Hepatocyte (in vitro differentiated cells): Measurements from ENCODE around the gene IL23R. TPM values are rescaled to one million over a fixed set of nuclear protein-coding genes. Genes with fewer than 3 reads are reported as not detected.
A peak's percentile ranks its signal among the peaks of the same experiment; 100 is the strongest.

Experiments
- DNase-seq: peaks from one replicate; pipeline ENCODE4 v3.0.0-alpha.2; 2016; ENCODE audit warnings: low spot score
- H2AFZ ChIP-seq: fragments of 200-600 bp; sonication (generic); 2 replicates; pipeline ENCODE4 v1.6.0; 2016; ENCODE audit warnings: antibody characterized with exemption, mild to moderate bottlenecking
- H3K27ac ChIP-seq: fragments of 200-600 bp; sonication (generic); 2 replicates; pipeline ENCODE4 v1.5.1; 2016; ENCODE audit warnings: mild to moderate bottlenecking
- H3K27me3 ChIP-seq: fragments of 200-600 bp; sonication (generic); 2 replicates; pipeline ENCODE4 v1.6.1; 2016
- H3K36me3 ChIP-seq: fragments of 200-600 bp; sonication (generic); replicated peaks from 2 replicates; pipeline ENCODE4 v1.5.1; 2016; ENCODE audit warnings: low read depth; ENCODE audit not compliant: insufficient read depth
- H3K4me1 ChIP-seq: fragments of 200-600 bp; sonication (generic); 2 replicates; pipeline ENCODE4 v1.5.1; 2016; ENCODE audit warnings: mild to moderate bottlenecking, moderate library complexity; ENCODE audit not compliant: insufficient read depth
- H3K4me2 ChIP-seq: fragments of 200-600 bp; sonication (generic); 2 replicates; pipeline ENCODE4 v1.6.0; 2016
- H3K4me3 ChIP-seq: fragments of 200-600 bp; sonication (generic); 2 replicates; pipeline ENCODE4 v1.5.1; 2016; ENCODE audit warnings: mild to moderate bottlenecking
- H3K79me2 ChIP-seq: fragments of 200-600 bp; sonication (generic); 2 replicates; pipeline ENCODE4 v1.6.0; 2017; ENCODE audit warnings: mild to moderate bottlenecking
- H3K9me2 ChIP-seq: fragments of 200-600 bp; sonication (generic); replicated peaks from 2 replicates; pipeline ENCODE4 v1.6.0; 2017; ENCODE audit warnings: mild to moderate bottlenecking; ENCODE audit not compliant: insufficient read depth
- H3K9me3 ChIP-seq: fragments of 200-600 bp; sonication (generic); 2 replicates; pipeline ENCODE4 v1.5.1; 2016; ENCODE audit warnings: low read depth, mild to moderate bottlenecking
- H4K20me1 ChIP-seq: fragments of 200-600 bp; sonication (generic); 2 replicates; pipeline ENCODE4 v1.6.0; 2016; ENCODE audit warnings: mild to moderate bottlenecking; ENCODE audit not compliant: insufficient read depth, poor library complexity, severe bottlenecking
- EZH2 ChIP-seq: fragments of 200-600 bp; sonication (generic); IDR thresholded peaks from 2 replicates; pipeline ENCODE4 v1.6.1; 2016; ENCODE audit warnings: antibody characterized with exemption, mild to moderate bottlenecking, borderline replicate concordance
- EZH2phosphoT487 ChIP-seq: fragments of 200-600 bp; sonication (generic); IDR thresholded peaks from one replicate; pipeline ENCODE4 v1.6.1; 2018; ENCODE audit warnings: antibody characterized with exemption, mild to moderate bottlenecking, low read depth, moderate library complexity; ENCODE audit not compliant: unreplicated experiment, severe bottlenecking
- WGBS: methylation state at CpG from one replicate; pipeline ENCODE4 v1.1.6; 2016; ENCODE audit warnings: low lambda C conversion rate; ENCODE audit errors: missing lambda C conversion rate; 5-methylcytosine and 5-hydroxymethylcytosine counted together
- polyA plus RNA-seq: library from polyadenylated mRNA; unstranded; fragments of >200 nt; fragmentation: Nextera tagmentation; extraction: Ambion mirVana; gene quantifications from 2 replicates; pipeline ENCODE4 v1.2.1, GENCODE V29; 2016
- total RNA-seq: library from RNA; depleted of rRNA; stranded (reverse); fragments of >200 nt; gene quantifications from 2 replicates; pipeline ENCODE4 v1.2.3, GENCODE V29; 2014
- TF ChIP-seq, protein P1 (sequence below): fragments of 200-600 bp; sonication (generic); IDR thresholded peaks from 2 replicates; pipeline ENCODE4 v1.5.1; 2016; ENCODE audit warnings: antibody characterized with exemption, mild to moderate bottlenecking; ENCODE audit not compliant: poor library complexity

Gene IL23R
- total and polyA plus RNA-seq, 2 experiments from 2014 or later = 0.20 TPM; not detected in 1

DNA sequence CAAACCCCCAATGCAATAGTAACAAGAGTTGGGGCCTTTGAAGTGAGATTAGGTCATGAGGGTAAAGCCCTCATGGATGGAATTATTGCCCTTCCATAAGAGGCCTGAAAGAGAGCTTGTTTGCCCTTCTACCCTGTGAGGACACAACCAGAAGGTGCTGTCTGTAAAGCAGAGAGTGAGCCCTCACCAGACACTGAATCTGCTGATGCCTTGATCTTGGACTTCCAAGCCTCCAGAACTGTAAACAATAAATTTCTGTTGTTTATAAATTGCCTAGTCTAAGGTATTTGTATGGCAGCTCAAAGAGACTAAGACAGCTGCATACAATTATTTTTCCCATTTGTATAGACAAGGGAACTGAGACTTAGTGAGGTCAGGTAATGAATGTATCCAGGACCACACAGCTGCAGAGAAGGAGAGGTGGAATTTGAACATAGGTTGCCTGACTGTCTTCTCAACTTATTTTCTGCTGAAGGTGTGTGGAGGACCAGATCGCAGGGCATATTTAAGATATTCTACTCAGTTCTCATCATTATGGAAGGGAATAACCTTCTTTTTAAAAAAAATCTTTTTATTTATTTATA lies 18.7 kb downstream of the IL23R start:
- Histone ChIP-seq H3K79me2 (no peaks in the 10 kb centered on the region), H3K9me3 (no peaks in the 10 kb centered on the region), H3K4me2 (no peak overlapping the region), H3K4me3 (no peak overlapping the region), H3K9me2 (no peaks in the 10 kb centered on the region), H3K27me3 (no peaks in the 10 kb centered on the region), H3K4me1 (no peaks in the 10 kb centered on the region), H2AFZ (no peak overlapping the region), H3K27ac (no peak overlapping the region), H3K36me3 (no peaks in the 10 kb centered on the region), H4K20me1 (no peaks in the 10 kb centered on the region)
- TF ChIP-seq EZH2 (no peak), EZH2phosphoT487 (no peak)
- TF ChIP-seq, protein P1, sequence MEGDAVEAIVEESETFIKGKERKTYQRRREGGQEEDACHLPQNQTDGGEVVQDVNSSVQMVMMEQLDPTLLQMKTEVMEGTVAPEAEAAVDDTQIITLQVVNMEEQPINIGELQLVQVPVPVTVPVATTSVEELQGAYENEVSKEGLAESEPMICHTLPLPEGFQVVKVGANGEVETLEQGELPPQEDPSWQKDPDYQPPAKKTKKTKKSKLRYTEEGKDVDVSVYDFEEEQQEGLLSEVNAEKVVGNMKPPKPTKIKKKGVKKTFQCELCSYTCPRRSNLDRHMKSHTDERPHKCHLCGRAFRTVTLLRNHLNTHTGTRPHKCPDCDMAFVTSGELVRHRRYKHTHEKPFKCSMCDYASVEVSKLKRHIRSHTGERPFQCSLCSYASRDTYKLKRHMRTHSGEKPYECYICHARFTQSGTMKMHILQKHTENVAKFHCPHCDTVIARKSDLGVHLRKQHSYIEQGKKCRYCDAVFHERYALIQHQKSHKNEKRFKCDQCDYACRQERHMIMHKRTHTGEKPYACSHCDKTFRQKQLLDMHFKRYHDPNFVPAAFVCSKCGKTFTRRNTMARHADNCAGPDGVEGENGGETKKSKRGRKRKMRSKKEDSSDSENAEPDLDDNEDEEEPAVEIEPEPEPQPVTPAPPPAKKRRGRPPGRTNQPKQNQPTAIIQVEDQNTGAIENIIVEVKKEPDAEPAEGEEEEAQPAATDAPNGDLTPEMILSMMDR = no peak
- WGBS = 91% methylated on average over 1 of the region's 1 CpG
- no peak for DNase-seq

DNA sequence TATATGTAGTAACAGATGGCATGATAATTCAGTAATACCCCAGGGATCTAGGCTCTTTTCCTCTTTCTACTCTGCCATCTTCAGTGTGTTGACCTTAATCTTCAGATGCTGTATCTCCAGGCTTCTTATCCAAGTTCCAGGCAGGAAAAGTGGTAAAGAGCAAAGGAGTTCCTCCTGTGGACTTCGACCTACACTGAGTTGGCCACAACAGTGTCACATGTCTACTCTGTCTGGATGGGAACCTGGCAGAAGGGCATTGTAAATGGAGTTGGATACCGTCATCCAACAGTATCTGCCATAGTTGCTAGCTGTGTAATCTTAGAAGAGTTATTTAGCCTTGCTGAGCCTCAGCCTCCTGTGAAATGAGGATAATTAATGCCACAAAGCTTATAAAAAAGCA lies 21.9 kb downstream of the IL23R start:
- TF ChIP-seq EZH2phosphoT487 (no peak), EZH2 (no peak)
- TF ChIP-seq, protein P1 = no peak
- Histone ChIP-seq H3K4me1 (no peaks in the 10 kb centered on the region), H3K79me2 (no peaks in the 10 kb centered on the region), H3K27ac (no peak overlapping the region), H3K9me2 (no peaks in the 10 kb centered on the region), H3K4me3 (no peak overlapping the region), H4K20me1 (no peaks in the 10 kb centered on the region), H3K9me3 (no peaks in the 10 kb centered on the region), H3K36me3 (no peaks in the 10 kb centered on the region), H2AFZ (no peak overlapping the region), H3K4me2 (no peak overlapping the region), H3K27me3 (no peaks in the 10 kb centered on the region)
- peak; percentile 24 for DNase-seq
- WGBS = 88% methylated on average over 2 of the region's 2 CpGs

DNA sequence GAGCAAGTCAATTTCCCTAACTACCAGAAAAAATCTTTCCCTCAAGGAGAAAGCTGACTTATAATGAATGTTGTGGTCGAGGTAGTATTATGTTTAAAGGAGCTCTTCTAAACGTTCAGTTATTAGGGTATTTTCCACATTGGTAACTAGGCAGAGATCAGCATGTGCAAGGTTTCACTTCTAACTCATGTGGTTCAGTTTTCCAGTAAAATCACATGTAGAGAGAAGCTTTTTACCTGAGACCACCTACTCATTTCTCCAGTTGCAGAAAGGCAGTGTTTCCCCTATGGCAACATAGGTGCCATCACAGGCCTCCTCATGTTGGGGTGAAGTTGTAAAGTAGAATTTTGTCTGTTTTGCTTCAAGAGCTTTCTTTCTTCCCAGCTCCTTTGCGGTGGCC lies 23.7 kb downstream of the IL23R start:
- DNase-seq = no peak
- Histone ChIP-seq H3K9me2 (no peaks in the 10 kb centered on the region), H3K27me3 (no peaks in the 10 kb centered on the region), H3K27ac (no peak overlapping the region), H3K4me1 (no peaks in the 10 kb centered on the region), H2AFZ (no peak overlapping the region), H4K20me1 (no peaks in the 10 kb centered on the region), H3K4me3 (no peak overlapping the region), H3K9me3 (no peaks in the 10 kb centered on the region), H3K79me2 (no peaks in the 10 kb centered on the region), H3K36me3 (no peaks in the 10 kb centered on the region), H3K4me2 (no peak overlapping the region)
- TF ChIP-seq, protein P1 = no peak
- no peak for TF ChIP-seq EZH2
- TF ChIP-seq EZH2phosphoT487 = no peak
- WGBS = 63% methylated on average over 3 of the region's 3 CpGs

DNA sequence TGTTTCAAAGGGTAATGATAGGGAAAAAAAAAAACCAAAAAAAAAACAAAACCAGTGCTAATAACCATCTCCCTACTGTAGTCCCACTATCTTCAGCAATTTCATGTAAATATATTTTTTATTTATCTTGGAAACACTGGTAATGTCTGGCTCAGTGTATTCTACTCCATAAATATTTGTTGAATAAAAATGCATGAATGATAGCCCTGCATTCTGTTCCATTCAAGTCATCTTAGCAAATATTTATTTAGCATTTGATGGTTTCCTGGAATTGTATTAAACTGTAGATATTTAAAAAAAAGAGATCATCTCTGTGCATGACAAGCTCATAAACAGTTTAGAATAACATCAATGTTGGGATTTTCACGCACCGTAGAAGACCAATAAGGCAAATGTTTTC lies 24.2 kb downstream of the IL23R start:
- no peak for DNase-seq
- H3K27me3 ChIP-seq = no peaks in the 10 kb centered on the region
- H3K9me2 ChIP-seq = no peaks in the 10 kb centered on the region
- H4K20me1 ChIP-seq = no peaks in the 10 kb centered on the region
- 60% methylated on average over 2 of the region's 2 CpGs for WGBS
- H3K79me2 ChIP-seq = no peaks in the 10 kb centered on the region
- no peaks in the 10 kb centered on the region for H3K9me3 ChIP-seq
- no peak overlapping the region for H3K4me3 ChIP-seq
- no peaks in the 10 kb centered on the region for H3K4me1 ChIP-seq
- H3K27ac ChIP-seq = no peak overlapping the region
- H3K36me3 ChIP-seq = no peaks in the 10 kb centered on the region
- TF ChIP-seq EZH2phosphoT487 (no peak), EZH2 (no peak)
- TF ChIP-seq, protein P1 = no peak
- H3K4me2 ChIP-seq = no peak overlapping the region
- no peak overlapping the region for H2AFZ ChIP-seq
